ENCODE data around the gene SATB2.

SATB2 gene

DNA sequence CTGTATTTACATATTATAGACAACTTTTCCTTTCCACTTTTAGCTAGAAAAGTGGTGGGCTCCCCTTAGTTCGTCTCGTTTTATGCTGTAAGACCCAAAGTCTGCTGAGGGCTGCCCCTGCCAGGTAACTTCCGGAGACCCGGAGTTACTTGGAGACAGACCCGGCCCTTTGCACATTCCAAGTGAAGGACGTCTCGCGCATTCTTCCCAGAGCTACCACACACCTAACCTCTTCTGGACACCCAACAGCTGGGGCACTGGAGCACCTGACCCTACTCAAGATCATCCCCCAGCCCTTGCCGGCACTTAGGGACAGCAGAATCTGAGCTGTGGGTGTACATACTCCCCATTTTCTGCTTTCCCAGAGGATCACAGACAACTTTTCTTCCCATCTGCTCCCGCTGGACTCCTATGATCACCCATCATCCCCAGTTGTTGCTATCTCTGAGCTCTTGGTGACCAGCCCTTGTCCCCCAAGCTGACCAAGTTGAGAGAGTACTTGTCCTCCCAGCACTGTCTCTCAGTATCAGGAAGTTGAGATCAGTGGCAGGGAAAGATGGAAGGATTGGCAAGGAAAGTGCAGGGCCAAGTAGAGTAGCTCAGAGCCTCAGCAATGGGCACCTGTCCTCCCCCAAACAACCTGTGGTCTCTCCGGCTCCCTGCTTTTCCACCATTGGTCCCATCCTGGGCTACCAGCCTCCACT is 8.4 kb upstream of the SATB2 start:
- no peak for DNase-seq (ENCODE audit: low read depth, low spot score)

DNA sequence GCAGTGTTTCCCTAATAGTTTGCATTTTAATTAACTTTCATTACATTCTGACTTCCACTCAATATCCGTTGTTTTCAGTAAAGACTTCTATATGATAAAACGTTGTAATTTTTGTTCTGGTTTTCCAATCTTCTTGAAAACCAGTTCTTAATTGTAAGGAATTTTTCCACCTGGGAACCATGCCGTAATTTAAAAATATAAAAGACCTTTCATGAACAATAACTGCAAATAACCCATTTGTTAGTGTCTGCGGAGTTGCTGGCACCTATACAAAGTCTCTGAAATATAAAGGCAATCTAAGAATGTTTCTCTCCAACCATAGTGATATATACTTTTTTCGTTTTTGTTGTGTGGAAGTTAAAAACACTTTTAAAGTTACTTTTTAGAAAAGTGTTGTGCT is 7.7 kb upstream of the SATB2 start:
- no peak for DNase-seq (ENCODE audit: low read depth, low spot score)

- DNase-seq (ENCODE audit: low read depth, low spot score): no peak
Observed at GRCh38 chr2:199464606-199465352, 7.0 kb upstream of the SATB2 start.

DNA sequence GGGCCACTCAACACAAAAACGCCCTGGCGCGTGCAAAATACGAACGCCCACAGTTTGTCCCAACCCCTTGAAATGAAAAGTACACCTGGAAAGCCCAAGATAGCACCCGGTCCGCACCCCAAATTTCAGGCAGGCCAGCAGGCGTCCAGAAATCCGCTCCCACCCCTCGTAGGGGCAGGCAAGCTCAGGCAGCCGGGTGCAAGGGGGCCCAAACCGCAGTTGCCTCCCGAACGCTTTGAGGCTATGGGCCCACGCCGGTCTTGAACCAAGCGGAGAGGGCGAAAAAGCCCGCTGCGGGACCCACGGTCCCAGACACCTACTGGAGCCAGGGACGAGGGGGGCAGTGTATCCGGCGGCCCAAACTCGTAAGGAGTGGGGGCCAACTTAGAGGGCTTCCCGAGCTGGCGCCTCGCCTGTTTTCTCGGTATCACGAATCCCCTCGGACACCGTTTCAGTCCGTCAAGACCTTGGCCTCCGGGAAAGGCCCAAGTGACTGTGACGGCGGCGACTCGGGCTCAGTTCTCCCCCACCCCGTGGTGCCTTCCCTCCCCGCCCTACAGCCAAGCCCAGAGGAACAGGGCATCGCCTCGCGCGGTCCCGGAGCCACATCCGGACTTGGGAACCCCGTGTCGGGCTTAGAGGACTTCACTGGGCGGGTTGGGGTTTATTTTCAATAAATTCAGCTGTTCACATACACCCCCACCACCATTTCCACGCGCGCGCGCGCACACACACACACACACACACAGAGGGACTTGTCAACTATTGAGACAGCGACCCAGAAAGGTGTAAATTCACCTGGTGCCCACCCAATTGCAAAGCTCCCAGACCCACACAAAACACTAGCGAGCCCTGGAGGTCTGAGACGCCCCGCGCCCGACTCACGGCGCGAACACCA is 6.2 kb upstream of the SATB2 start:
- DNase-seq (ENCODE audit: low read depth, low spot score): no peak

GRCh38 chr2:199462956-199463692 is 5.4 kb upstream of the SATB2 start:
- no peak for DNase-seq (ENCODE audit: low read depth, low spot score)

DNA sequence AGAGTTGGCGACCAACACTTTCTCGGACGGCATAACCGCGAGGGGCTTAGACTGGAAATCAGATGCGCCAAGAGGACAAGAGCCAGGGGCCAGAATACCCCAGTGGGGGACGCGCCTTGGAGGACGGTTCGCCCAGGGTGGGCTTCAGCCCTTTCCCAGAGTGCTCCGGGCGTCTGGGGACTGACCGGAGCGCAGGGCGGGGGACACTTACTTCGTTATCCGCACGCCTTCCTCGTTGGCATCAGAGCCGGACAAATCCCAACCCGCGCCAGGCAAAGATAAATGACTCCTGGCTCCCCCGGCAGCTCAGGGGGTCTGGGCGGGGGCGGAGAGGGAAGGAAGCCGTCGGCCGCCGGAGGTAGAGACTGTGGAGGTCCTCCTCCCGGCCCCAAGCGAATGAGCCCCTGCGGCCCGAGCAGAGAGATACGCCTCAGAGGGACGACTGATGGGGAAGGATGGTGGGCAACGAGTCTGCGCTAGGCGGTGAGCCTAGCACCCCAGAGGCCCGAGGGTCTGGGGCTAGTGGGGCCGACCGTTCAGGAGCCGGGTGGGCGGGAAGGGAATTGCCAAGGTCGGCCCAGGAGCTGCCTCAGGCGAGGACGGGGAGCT is 4.7 kb upstream of the SATB2 start:
- DNase-seq (ENCODE audit: low read depth, low spot score): no peak

DNA sequence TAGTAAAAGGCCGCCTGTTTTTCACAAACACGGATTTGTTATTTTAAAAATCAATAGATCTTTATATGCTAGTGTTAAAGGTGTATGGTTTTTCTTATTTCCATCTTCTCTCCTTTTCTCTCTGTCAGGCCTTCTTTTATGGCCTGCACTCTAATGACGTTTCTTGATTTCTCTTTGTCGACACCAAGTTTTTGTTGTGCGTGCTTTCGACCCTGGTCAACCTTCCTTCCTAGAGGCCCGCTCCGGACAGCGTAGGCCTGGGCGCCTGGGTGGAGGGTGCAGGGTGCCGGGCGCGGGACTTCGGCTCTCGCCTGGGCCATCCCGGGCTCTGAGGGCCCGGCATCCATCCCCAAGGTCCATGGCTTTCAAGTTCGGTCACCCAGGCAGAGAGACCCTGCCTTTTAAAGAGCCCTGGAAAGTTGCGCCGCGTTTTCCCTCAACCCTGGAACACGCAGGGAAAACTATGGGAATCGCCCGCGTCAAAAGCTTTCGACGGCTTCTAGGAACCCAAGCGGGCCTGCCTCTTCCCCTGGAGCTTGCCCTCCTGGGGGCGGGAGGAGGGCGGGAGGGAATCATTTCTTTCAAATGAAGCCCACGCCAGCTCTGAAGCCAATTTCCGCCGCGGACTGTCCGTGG is 4.1 kb upstream of the SATB2 start:
- no peak for DNase-seq (ENCODE audit: low read depth, low spot score)

- DNase-seq (ENCODE audit: low read depth, low spot score): no peak
Observed at GRCh38 chr2:199460846-199461710, 3.3 kb upstream of the SATB2 start.

DNA sequence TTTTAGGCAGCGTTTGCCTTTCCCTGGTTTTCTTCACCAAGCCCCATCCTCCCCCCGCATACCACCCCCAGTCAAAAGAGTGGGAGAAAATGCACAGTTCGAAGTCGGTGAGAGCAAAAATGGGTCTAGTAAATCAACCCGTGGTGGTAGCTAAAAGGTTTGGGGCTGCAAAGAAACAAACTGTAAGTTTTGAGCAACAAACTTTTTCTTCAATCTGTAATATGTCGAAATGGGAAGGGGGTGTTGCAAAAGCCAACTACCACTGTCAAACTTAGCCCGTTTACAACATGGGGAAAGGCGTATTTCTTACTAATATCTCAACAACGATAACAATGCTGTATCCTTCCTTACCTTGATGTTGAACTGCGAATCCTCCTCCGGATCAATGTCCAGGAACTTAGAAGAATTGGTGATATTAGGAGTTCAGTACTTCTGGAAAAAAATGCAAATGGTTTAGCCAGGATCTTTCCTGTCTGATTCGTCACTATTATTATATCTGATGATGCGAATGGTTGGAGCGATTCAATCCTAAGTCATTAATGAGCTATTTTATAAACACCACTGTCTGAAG is 2.4 kb upstream of the SATB2 start:
- no peak for DNase-seq (ENCODE audit: low read depth, low spot score)

GRCh38 chr2:199459286-199460100 is 1.8 kb upstream of the SATB2 start:
- no peak for DNase-seq (ENCODE audit: low read depth, low spot score)

GRCh38 chr2:199458806-199459285 is 1.1 kb upstream of the SATB2 start:
- no peak for DNase-seq (ENCODE audit: low read depth, low spot score)

- no peak for DNase-seq (ENCODE audit: low read depth, low spot score)
Observed at GRCh38 chr2:199458009-199458805, 468 bp upstream of the SATB2 start.

- no peak for DNase-seq (ENCODE audit: low read depth, low spot score)
Observed at GRCh38 chr2:199456383-199457146, 1.2 kb downstream of the SATB2 start.

GRCh38 chr2:199455545-199456382 is 2.0 kb downstream of the SATB2 start:
- DNase-seq (ENCODE audit: low read depth, low spot score): no peak

GRCh38 chr2:199455210-199455544 is 2.6 kb downstream of the SATB2 start:
- no peak for DNase-seq (ENCODE audit: low read depth, low spot score)

DNA sequence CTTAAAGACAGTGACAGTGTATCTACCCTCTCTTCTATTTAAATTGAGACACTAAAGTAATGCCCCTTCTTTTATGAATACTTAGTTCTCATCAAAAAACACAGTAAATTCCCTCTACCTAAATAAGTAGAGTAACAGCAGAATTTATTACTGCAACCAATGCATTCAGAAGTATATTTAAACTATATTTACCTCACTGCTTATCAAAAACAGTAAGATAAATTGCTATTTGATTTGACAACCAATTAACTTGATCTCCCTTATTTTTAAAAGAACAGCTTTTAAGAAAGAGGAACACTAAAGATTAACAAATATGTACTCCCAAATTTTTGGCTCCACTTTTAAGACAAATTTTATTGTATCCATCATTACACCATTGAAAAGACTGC is 4.8 kb downstream of the SATB2 start:
- no peak for DNase-seq (ENCODE audit: low read depth, low spot score)

Data from iPS DF 19.7 (cell line).